Measurements from ENCODE around the gene MAML2.
A peak's percentile ranks its signal among the peaks of the same experiment; 100 is the strongest.

Gene MAML2

DNA sequence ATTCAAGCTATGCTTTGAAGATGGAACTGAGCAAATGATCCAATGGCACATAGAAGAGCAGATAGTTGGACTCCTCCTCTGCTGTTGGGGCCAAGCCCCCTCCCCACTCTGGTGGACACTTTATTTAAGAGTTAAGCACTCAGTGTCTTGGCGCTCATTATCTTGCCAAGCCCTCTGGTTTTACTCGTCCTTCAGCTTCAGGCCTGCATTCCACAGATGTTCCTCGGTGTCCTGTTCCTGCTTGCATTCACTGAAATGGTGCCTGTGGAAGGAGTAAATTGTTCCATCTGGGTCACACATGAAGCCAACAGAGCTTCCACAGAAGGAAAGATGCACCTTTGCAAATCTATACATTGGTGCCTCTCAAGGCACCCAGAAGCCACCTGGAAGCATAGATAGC, 26.1 kb downstream of the MAML2 start:
- Histone ChIP-seq H3K27ac (ENCODE audit: poor library complexity, severe bottlenecking) (no peak overlapping the region), H3K4me3 (ENCODE audit: severe bottlenecking) (no peak overlapping the region), H3K4me1 (ENCODE audit: insufficient read depth, poor library complexity, severe bottlenecking) (peaks cover 26% of the 10 kb centered on the region), H3K36me3 (ENCODE audit: low read depth) (no peaks in the 10 kb centered on the region), H3K9me3 (ENCODE audit: severe bottlenecking) (no peaks in the 10 kb centered on the region), H3K27me3 (ENCODE audit: insufficient read depth, poor library complexity, severe bottlenecking) (no peaks in the 10 kb centered on the region)
- TF ChIP-seq, protein P1, sequence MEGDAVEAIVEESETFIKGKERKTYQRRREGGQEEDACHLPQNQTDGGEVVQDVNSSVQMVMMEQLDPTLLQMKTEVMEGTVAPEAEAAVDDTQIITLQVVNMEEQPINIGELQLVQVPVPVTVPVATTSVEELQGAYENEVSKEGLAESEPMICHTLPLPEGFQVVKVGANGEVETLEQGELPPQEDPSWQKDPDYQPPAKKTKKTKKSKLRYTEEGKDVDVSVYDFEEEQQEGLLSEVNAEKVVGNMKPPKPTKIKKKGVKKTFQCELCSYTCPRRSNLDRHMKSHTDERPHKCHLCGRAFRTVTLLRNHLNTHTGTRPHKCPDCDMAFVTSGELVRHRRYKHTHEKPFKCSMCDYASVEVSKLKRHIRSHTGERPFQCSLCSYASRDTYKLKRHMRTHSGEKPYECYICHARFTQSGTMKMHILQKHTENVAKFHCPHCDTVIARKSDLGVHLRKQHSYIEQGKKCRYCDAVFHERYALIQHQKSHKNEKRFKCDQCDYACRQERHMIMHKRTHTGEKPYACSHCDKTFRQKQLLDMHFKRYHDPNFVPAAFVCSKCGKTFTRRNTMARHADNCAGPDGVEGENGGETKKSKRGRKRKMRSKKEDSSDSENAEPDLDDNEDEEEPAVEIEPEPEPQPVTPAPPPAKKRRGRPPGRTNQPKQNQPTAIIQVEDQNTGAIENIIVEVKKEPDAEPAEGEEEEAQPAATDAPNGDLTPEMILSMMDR (IDR thresholded peaks at IDR 0.05; ENCODE audit: poor library complexity, severe bottlenecking), result no peak
- ATAC-seq (ENCODE audit: low read depth) (no peak), DNase-seq (ENCODE audit: low spot score) (no peak)

DNA sequence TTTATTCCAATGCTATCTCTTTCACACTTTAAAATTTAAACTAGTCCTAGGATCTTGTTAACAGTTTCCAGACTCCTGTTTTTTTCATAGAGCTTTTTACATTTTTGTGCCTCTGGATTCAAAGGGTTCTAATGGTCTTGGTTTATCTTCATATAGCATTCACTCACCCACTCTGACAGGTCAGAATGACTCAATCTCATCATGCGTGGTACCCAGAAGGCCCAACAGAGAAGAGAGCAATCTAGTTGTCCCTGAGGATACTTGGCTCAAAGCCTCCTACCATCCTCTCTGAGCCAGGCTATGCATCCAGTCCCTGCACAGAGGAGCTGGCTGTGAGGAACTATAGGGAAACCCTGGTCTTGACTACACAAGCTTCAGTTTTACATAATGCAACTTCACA, 27.5 kb downstream of the MAML2 start:
- Histone ChIP-seq H3K27ac (ENCODE audit: poor library complexity, severe bottlenecking) (peak overlapping the region; percentile 98), H3K9me3 (ENCODE audit: severe bottlenecking) (no peaks in the 10 kb centered on the region), H3K4me1 (ENCODE audit: insufficient read depth, poor library complexity, severe bottlenecking) (peaks cover 39% of the 10 kb centered on the region), H3K4me3 (ENCODE audit: severe bottlenecking) (no peak overlapping the region), H3K36me3 (ENCODE audit: low read depth) (no peaks in the 10 kb centered on the region), H3K27me3 (ENCODE audit: insufficient read depth, poor library complexity, severe bottlenecking) (no peaks in the 10 kb centered on the region)
- DNase-seq (ENCODE audit: low spot score) (no peak), ATAC-seq (ENCODE audit: low read depth) (no peak)
- TF ChIP-seq, protein P1 (IDR thresholded peaks at IDR 0.05; ENCODE audit: poor library complexity, severe bottlenecking), result no peak

DNA sequence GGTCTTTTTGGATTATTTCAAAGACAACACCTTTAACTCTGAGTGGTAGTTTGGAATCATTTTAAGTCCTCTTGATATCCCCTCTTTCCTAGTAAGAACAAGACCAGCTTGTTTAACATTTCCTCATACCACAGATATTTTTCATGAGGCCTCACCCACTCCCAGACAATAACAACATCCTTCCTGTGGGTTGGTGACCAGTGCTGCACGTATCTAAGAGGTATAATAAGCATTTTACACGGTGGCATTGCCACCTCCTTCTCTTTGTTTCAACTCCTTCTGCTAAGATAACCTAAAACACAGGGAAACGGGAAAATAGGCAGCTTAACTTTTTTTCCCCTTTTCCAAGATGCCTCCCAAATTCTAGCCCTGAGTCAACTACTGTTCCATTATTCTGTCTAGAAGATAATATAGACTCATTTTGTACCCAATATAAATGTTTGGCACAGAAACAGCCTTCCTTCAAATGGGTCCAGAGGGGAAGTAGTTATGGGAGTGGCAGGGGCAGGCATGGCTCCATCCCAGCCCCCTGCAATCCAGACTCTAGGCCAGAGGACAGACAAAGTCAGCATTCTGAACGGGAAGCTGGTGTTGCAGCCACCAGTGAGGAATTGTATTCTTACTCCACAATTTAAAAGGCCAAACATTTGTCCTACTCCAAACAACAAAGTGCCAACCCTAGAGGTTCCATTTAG, 28.5 kb downstream of the MAML2 start:
- Histone ChIP-seq H3K4me3 (ENCODE audit: severe bottlenecking) (no peak overlapping the region), H3K4me1 (ENCODE audit: insufficient read depth, poor library complexity, severe bottlenecking) (peaks cover 49% of the 10 kb centered on the region), H3K27ac (ENCODE audit: poor library complexity, severe bottlenecking) (peak overlapping the region; percentile 98), H3K27me3 (ENCODE audit: insufficient read depth, poor library complexity, severe bottlenecking) (no peaks in the 10 kb centered on the region), H3K9me3 (ENCODE audit: severe bottlenecking) (no peaks in the 10 kb centered on the region), H3K36me3 (ENCODE audit: low read depth) (no peaks in the 10 kb centered on the region)
- ATAC-seq (ENCODE audit: low read depth) (peak; percentile 90), DNase-seq (ENCODE audit: low spot score) (no peak)
- TF ChIP-seq, protein P1 (IDR thresholded peaks at IDR 0.05; ENCODE audit: poor library complexity, severe bottlenecking), result no peak

DNA sequence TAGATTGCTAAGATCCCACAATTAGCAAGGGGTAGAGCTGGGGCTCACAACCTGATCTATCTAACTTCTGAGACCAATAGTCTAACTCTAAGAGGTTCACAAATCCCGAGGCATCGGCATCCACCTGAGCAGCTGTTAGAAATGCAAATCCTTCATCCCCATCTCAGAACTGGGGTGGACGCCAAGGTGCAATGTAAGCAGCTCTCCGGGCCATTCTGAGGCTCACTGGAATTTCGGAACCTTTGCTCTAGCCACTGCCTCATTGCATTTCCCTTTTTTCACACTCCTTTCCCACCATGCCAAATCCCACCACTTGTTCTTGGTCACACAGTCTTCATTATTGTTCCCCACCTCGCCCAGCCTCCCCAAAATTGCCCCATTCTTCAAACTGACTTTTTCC, 29.8 kb downstream of the MAML2 start:
- H3K27ac ChIP-seq (ENCODE audit: poor library complexity, severe bottlenecking), result peak overlapping the region; percentile 98
- H3K4me1 ChIP-seq (ENCODE audit: insufficient read depth, poor library complexity, severe bottlenecking), result peaks cover 62% of the 10 kb centered on the region
- no peaks in the 10 kb centered on the region for H3K9me3 ChIP-seq (ENCODE audit: severe bottlenecking)
- TF ChIP-seq, protein P1 (IDR thresholded peaks at IDR 0.05; ENCODE audit: poor library complexity, severe bottlenecking), result no peak
- H3K36me3 ChIP-seq (ENCODE audit: low read depth), result no peaks in the 10 kb centered on the region
- DNase-seq (ENCODE audit: low spot score) (no peak), ATAC-seq (ENCODE audit: low read depth) (no peak)
- H3K4me3 ChIP-seq (ENCODE audit: severe bottlenecking), result no peak overlapping the region
- H3K27me3 ChIP-seq (ENCODE audit: insufficient read depth, poor library complexity, severe bottlenecking), result no peaks in the 10 kb centered on the region

DNA sequence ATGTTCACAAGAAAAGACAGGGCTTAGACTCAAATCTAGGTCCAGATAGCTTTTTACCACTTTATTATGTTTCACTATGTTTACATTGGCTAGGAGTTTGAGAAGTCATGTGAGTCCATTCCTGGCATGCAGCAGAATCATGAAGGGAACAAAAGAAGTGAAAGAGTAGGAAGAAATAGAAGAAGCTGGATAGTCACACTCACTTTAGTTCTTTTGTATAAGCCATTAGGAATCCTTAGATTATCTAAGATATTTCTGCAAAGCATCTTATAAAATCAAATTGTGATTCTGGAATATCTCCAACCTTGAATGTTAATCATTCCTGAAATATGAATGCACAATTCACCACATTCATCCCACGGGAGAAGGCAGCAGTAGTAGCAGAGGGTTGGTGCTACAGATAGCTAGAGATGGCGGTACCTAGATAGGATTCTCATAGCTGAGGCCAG, 31.9 kb downstream of the MAML2 start:
- ATAC-seq (ENCODE audit: low read depth) (no peak), DNase-seq (ENCODE audit: low spot score) (no peak)
- H3K4me3 ChIP-seq (ENCODE audit: severe bottlenecking), result no peak overlapping the region
- no peaks in the 10 kb centered on the region for H3K9me3 ChIP-seq (ENCODE audit: severe bottlenecking)
- H3K4me1 ChIP-seq (ENCODE audit: insufficient read depth, poor library complexity, severe bottlenecking), result peaks cover 78% of the 10 kb centered on the region
- TF ChIP-seq, protein P1 (IDR thresholded peaks at IDR 0.05; ENCODE audit: poor library complexity, severe bottlenecking), result no peak
- H3K36me3 ChIP-seq (ENCODE audit: low read depth), result no peaks in the 10 kb centered on the region
- H3K27me3 ChIP-seq (ENCODE audit: insufficient read depth, poor library complexity, severe bottlenecking), result no peaks in the 10 kb centered on the region
- peak overlapping the region; percentile 98 for H3K27ac ChIP-seq (ENCODE audit: poor library complexity, severe bottlenecking)

All from RWPE2 (cell line).